K562 (cell line): ENCODE results near the gene UBE2L3. TPM values are rescaled to one million over a fixed set of nuclear protein-coding genes. Genes with fewer than 3 reads are reported as not detected.

Experiments used
- CBX1 ChIP-seq: sonication (generic); IDR thresholded peaks from 2 replicates; pipeline ENCODE4 v1.6.1; 2016; ENCODE audit warnings: antibody characterized with exemption, low read depth, mild to moderate bottlenecking
- JUN ChIP-seq, 2 experiments: sonication (generic) in 1 of 2; formaldehyde crosslinking in 1 of 2; IDR thresholded peaks; 2 replicates each; pipeline versions ENCODE4 v1.6.1 to v1.8.0; 2012 to 2022; ENCODE audit warnings: borderline replicate concordance in 2 of 2, mild to moderate bottlenecking in 2 of 2, improper control_type of control experiment in 1 of 2, low read depth in 1 of 2, low read length in 1 of 2, missing genetic modification reagents in 1 of 2
- NCOR1 ChIP-seq: fragments of 450-650 bp; IDR thresholded peaks from 2 replicates; pipeline ENCODE4 v1.6.1; 2016; ENCODE audit warnings: mild to moderate bottlenecking, moderate library complexity
- PRDM10 ChIP-seq: fragments of 450-650 bp; IDR thresholded peaks from 2 replicates; pipeline ENCODE4 v1.6.1; 2018; ENCODE audit not compliant: partially characterized antibody
- SRF ChIP-seq, 2 experiments: fragments of 250-450, 450-650 bp in 1 of 2; sonication (Bioruptor Pico) in 1 of 2; sonication (generic) in 1 of 2; formaldehyde crosslinking; IDR thresholded peaks; 2 replicates each; pipeline versions ENCODE4 v1.5.0 to v1.5.1; 2020 to 2022; ENCODE audit warnings: mild to moderate bottlenecking in 1 of 2, missing genetic modification reagents in 1 of 2
- TFE3 ChIP-seq: fragments of 450-650 bp; formaldehyde crosslinking; IDR thresholded peaks from 2 replicates; pipeline ENCODE4 v1.4.0; 2020; ENCODE audit warnings: mild to moderate bottlenecking, mixed read lengths
- USF2 ChIP-seq: sonication (generic); formaldehyde crosslinking; IDR thresholded peaks from 2 replicates; pipeline ENCODE4 v1.5.0; 2020; ENCODE audit warnings: missing genetic modification reagents
- polyA plus RNA-seq, 8 experiments: library from polyadenylated mRNA; depleted of rRNA in 4 of 8; stranded (reverse) in 5 of 8; unstranded in 3 of 8; fragments of >200 nt; fragmentation: Nextera tagmentation in 2 of 8; fragmentation: Illumina TruSeq in 1 of 8; extraction: Ambion mirVana in 2 of 8; extraction: Trizol in 1 of 8; gene quantifications; 2 replicates each; pipeline versions ENCODE4 v1.2.1 to v1.2.3, GENCODE V29; 2011 to 2014; ENCODE audit warnings: inconsistent platforms in 1 of 8, missing spikeins in 1 of 8
- total RNA-seq, 7 experiments: library from RNA; depleted of rRNA in 6 of 7; stranded (reverse); fragments of >200 nt in 6 of 7; fragmentation: Illumina TruSeq in 2 of 7; extraction: Trizol in 2 of 7; gene quantifications; 2 replicates each; pipeline versions ENCODE4 v1.2.1 to v1.2.3, GENCODE V29; 2011 to 2021; ENCODE audit warnings: low replicate concordance in 1 of 7

The UBE2L3 gene
- total and polyA plus RNA-seq, 9 of the 15 experiments (the other 6 are each of a cell fraction or from before 2014, with no cell fraction given) = 215 to 625 (median 285) TPM

- TF ChIP-seq PRDM10 (no peak), USF2 (CRISPR knock-in tag) (0 out of 2 replicates have a peak, but pooled peaks have one; percentile 15), SRF (CRISPR knock-in tag; IDR thresholded peaks at IDR 0.05) (0 out of 4 replicates have a peak, but pooled peaks of 1 of the 2 experiments have one; percentile 25), TFE3 (CRISPR knock-in tag) (peak; percentile 40), JUN (IDR thresholded peaks at IDR 0.05; ENCODE audit: borderline replicate concordance, low read depth, low read length) (no peak), JUN (CRISPR knock-in tag; IDR thresholded peaks at IDR 0.05; ENCODE audit: borderline replicate concordance) (no peak), NCOR1 (no peak), CBX1 (no peak)
Measured at GRCh38 chr22:21589396-21589795, 21.9 kb downstream of the UBE2L3 start (continued).
